H9 (cell line): ENCODE results near the gene DCAF8. TPM values are rescaled to one million over a fixed set of nuclear protein-coding genes. Genes with fewer than 3 reads are reported as not detected.

ENCODE experiments used
- DNase-seq: peaks from one replicate; pipeline ENCODE4 v3.0.0-alpha.2; 2017
- H2AFZ ChIP-seq: one replicate; pipeline ENCODE4 v1.6.1; 2013; ENCODE audit warnings: mild to moderate bottlenecking, low read length, control low read depth, moderate library complexity
- H2AK5ac ChIP-seq: 2 replicates; pipeline ENCODE4 v1.6.1; 2013; ENCODE audit warnings: low read length, control low read depth, mixed read lengths; ENCODE audit not compliant: insufficient read length
- H2BK120ac ChIP-seq: one replicate; pipeline ENCODE4 v1.6.1; 2013; ENCODE audit warnings: low read depth, mild to moderate bottlenecking, low read length, control low read depth, inconsistent platforms; ENCODE audit not compliant: poor library complexity, severe bottlenecking
- H2BK12ac ChIP-seq: 2 replicates; pipeline ENCODE4 v1.6.1; 2013; ENCODE audit warnings: low read length, control low read depth, mixed read lengths, low read depth; ENCODE audit not compliant: insufficient read length
- H2BK15ac ChIP-seq: 2 replicates; pipeline ENCODE4 v1.6.1; 2013; ENCODE audit warnings: low read depth, low read length, control low read depth
- H2BK20ac ChIP-seq: one replicate; pipeline ENCODE4 v1.6.1; 2013; ENCODE audit warnings: low read depth, mild to moderate bottlenecking, low read length, control low read depth, inconsistent platforms; ENCODE audit not compliant: poor library complexity, severe bottlenecking
- H2BK5ac ChIP-seq: 2 replicates; pipeline ENCODE4 v1.6.1; 2013; ENCODE audit warnings: low read length, control low read depth, mixed read lengths; ENCODE audit not compliant: insufficient read length
- H3K14ac ChIP-seq: 2 replicates; pipeline ENCODE4 v1.6.1; 2013; ENCODE audit warnings: low read length, control low read depth; ENCODE audit not compliant: insufficient read depth
- H3K18ac ChIP-seq: 2 replicates; pipeline ENCODE4 v1.6.1; 2013; ENCODE audit warnings: low read depth, mild to moderate bottlenecking, mixed read lengths, low read length, control low read depth; ENCODE audit not compliant: insufficient read length
- H3K23ac ChIP-seq: 2 replicates; pipeline ENCODE4 v1.6.1; 2013; ENCODE audit warnings: low read length, control low read depth, mixed read lengths, low read depth; ENCODE audit not compliant: insufficient read length
- H3K23me2 ChIP-seq: 2 replicates; pipeline ENCODE4 v1.6.1; 2013; ENCODE audit warnings: low read depth, mild to moderate bottlenecking, mixed read lengths, low read length, control low read depth; ENCODE audit not compliant: insufficient read length, poor library complexity, severe bottlenecking
- H3K27ac ChIP-seq: 2 replicates; pipeline ENCODE4 v1.5.1; 2013; ENCODE audit warnings: low read length, control low read depth, mixed read lengths, low read depth; ENCODE audit not compliant: insufficient read length
- H3K27me3 ChIP-seq: 2 replicates; pipeline ENCODE4 v1.6.1; 2013; ENCODE audit warnings: low read length, control low read depth, inconsistent platforms; ENCODE audit not compliant: insufficient read depth
- H3K4ac ChIP-seq: 2 replicates; pipeline ENCODE4 v1.6.1; 2013; ENCODE audit warnings: low read depth, mild to moderate bottlenecking, control low read depth, inconsistent platforms, low read length, moderate library complexity
- H3K4me1 ChIP-seq: 2 replicates; pipeline ENCODE4 v1.6.1; 2013; ENCODE audit warnings: low read length, control low read depth, inconsistent platforms; ENCODE audit not compliant: insufficient read depth
- H3K4me2 ChIP-seq: 2 replicates; pipeline ENCODE4 v1.6.1; 2013; ENCODE audit warnings: low read length, control low read depth, mixed read lengths; ENCODE audit not compliant: insufficient read length, insufficient read depth
- H3K56ac ChIP-seq: 2 replicates; pipeline ENCODE4 v1.6.1; 2013; ENCODE audit warnings: low read depth, mild to moderate bottlenecking, mixed read lengths, low read length, control low read depth; ENCODE audit not compliant: insufficient read length
- H3K79me1 ChIP-seq: 2 replicates; pipeline ENCODE4 v1.6.1; 2013; ENCODE audit warnings: low read depth, mild to moderate bottlenecking, moderate library complexity, low read length, control low read depth, inconsistent platforms; ENCODE audit not compliant: insufficient read depth, poor library complexity, severe bottlenecking
- H3K79me2 ChIP-seq: 2 replicates; pipeline ENCODE4 v1.6.1; 2013; ENCODE audit warnings: low read length, control low read depth, inconsistent platforms; ENCODE audit not compliant: insufficient read depth
- H3K9ac ChIP-seq: 2 replicates; pipeline ENCODE4 v1.6.1; 2013; ENCODE audit warnings: low read length, control low read depth, mixed read lengths; ENCODE audit not compliant: insufficient read length; ENCODE audit errors: extremely low read depth
- H3K9me3 ChIP-seq: one replicate; pipeline ENCODE4 v1.6.1; 2013; ENCODE audit warnings: low read depth, low read length, inconsistent platforms; ENCODE audit not compliant: control insufficient read depth
- H3T11ph ChIP-seq: one replicate; pipeline ENCODE4 v1.6.1; 2013; ENCODE audit warnings: mild to moderate bottlenecking, low read length, control low read depth, inconsistent platforms
- H4K20me1 ChIP-seq: one replicate; pipeline ENCODE4 v1.6.1; 2013; ENCODE audit not compliant: control insufficient read depth, insufficient read length, insufficient read depth
- H4K5ac ChIP-seq: 2 replicates; pipeline ENCODE4 v1.6.1; 2013; ENCODE audit warnings: low read depth, mild to moderate bottlenecking, mixed read lengths, low read length, control low read depth; ENCODE audit not compliant: insufficient read length
- H4K8ac ChIP-seq: replicated peaks from 2 replicates; pipeline ENCODE4 v1.6.1; 2013; ENCODE audit warnings: low read length, control low read depth, mixed read lengths, low read depth; ENCODE audit not compliant: insufficient read length
- H4K91ac ChIP-seq: 2 replicates; pipeline ENCODE4 v1.6.1; 2013; ENCODE audit warnings: low read depth, mild to moderate bottlenecking, moderate library complexity, mixed read lengths, low read length, control low read depth; ENCODE audit not compliant: insufficient read length
- H3K27ac Mint-ChIP-seq, 3 experiments: 2 replicates in 2 of 3; 3 replicates in 1 of 3; pipeline ENCODE4 v1.8.0; 2020 to 2021; ENCODE audit warnings: mixed read lengths in 3 of 3, mild to moderate bottlenecking in 1 of 3, moderate library complexity in 1 of 3
- H3K27me3 Mint-ChIP-seq: 2 replicates; pipeline ENCODE4 v1.8.0; 2021; ENCODE audit warnings: low read depth, mild to moderate bottlenecking, moderate library complexity, mixed read lengths
- H3K36me3 Mint-ChIP-seq, 3 experiments: 2 replicates in 2 of 3; 3 replicates in 1 of 3; pipeline ENCODE4 v1.8.0; 2020 to 2021; ENCODE audit warnings: low read depth in 3 of 3, mixed read lengths in 3 of 3; ENCODE audit not compliant: insufficient read depth in 1 of 3
- H3K4me1 Mint-ChIP-seq, 2 experiments: 2 replicates each; pipeline ENCODE4 v1.8.0; 2020; ENCODE audit warnings: mixed read lengths in 2 of 2
- H3K4me3 Mint-ChIP-seq, 2 experiments: 2 replicates in 1 of 2; 3 replicates in 1 of 2; pipeline ENCODE4 v1.8.0; 2020 to 2021; ENCODE audit warnings: mild to moderate bottlenecking in 2 of 2, mixed read lengths in 2 of 2, moderate library complexity in 1 of 2
- H3K9me3 Mint-ChIP-seq, 2 experiments: 2 replicates in 1 of 2; 3 replicates in 1 of 2; pipeline ENCODE4 v1.8.0; 2020; ENCODE audit warnings: mild to moderate bottlenecking in 2 of 2, mixed read lengths in 2 of 2, moderate library complexity in 1 of 2
- WGBS: extraction: QIAGEN DNeasy Blood & Tissue Kit; methylation state at CpG from one replicate; pipeline ENCODE4 v1.1.7; 2013; ENCODE audit warnings: missing lambda C conversion rate, low lambda C conversion rate, mixed read lengths; ENCODE audit not compliant: insufficient read length; ENCODE audit errors: extremely low coverage; 5-methylcytosine and 5-hydroxymethylcytosine counted together
- total RNA-seq: library from RNA; stranded (reverse); gene quantifications from 2 replicates; pipeline ENCODE4 v1.2.1, GENCODE V29; 2021
- TF ChIP-seq, protein P1 (sequence below): fragments of 200-600 bp; sonication (generic); conservative IDR thresholded peaks from 3 replicates; pipeline ENCODE4 v1.8.0; 2021; ENCODE audit warnings: antibody characterized with exemption, mild to moderate bottlenecking

DCAF8 gene
- total RNA-seq, 1 experiment from 2014 or later = 106 TPM

DNA sequence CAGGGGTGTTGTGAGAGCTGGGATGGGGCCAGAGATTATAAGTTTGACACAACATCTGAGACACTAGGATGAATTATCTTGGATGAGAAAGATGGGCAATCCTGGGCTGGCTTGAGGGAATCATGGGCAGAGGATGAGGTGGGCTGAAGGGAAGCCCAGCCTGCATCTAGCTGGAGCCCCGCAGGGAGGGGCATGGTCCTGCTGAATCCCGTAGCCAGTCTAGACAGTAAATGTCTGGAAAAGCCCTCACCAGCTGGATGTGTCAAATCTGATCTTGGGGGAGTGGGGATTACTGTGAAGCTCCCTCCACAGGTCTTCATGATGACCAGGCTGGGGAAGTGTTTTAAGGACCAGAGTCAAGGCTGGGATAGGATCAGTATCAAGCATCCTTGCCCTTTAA, 75.6 kb downstream of the DCAF8 start:
- Histone ChIP-seq H2BK12ac (no peak overlapping the region), H3K18ac (no peak overlapping the region), H2BK120ac (no peak overlapping the region), H3K9ac (no peak overlapping the region), H2AK5ac (no peak overlapping the region), H4K20me1 (no peaks in the 10 kb centered on the region), H2BK20ac (no peak overlapping the region), H3K4me2 (no peak overlapping the region), H3K23me2 (no peaks in the 10 kb centered on the region), H3K9me3 (no peaks in the 10 kb centered on the region), H2BK15ac (no peak overlapping the region), H3T11ph (no peak overlapping the region), H4K5ac (no peak overlapping the region), H4K8ac (no peak overlapping the region), H2AFZ (no peak overlapping the region), H3K23ac (no peak overlapping the region), H4K91ac (no peak overlapping the region), H3K56ac (no peak overlapping the region), H3K79me1 (no peaks in the 10 kb centered on the region), H2BK5ac (no peak overlapping the region), H3K14ac (no peak overlapping the region), H3K27me3 (no peaks in the 10 kb centered on the region), H3K27ac (no peak overlapping the region), H3K4ac (no peak overlapping the region), H3K4me1 (no peaks in the 10 kb centered on the region; the same call in 1 of the 2 replicates), H3K79me2 (no peaks in the 10 kb centered on the region)
- H3K4me3 Mint-ChIP-seq = no peak overlapping the region
- TF ChIP-seq, protein P1, sequence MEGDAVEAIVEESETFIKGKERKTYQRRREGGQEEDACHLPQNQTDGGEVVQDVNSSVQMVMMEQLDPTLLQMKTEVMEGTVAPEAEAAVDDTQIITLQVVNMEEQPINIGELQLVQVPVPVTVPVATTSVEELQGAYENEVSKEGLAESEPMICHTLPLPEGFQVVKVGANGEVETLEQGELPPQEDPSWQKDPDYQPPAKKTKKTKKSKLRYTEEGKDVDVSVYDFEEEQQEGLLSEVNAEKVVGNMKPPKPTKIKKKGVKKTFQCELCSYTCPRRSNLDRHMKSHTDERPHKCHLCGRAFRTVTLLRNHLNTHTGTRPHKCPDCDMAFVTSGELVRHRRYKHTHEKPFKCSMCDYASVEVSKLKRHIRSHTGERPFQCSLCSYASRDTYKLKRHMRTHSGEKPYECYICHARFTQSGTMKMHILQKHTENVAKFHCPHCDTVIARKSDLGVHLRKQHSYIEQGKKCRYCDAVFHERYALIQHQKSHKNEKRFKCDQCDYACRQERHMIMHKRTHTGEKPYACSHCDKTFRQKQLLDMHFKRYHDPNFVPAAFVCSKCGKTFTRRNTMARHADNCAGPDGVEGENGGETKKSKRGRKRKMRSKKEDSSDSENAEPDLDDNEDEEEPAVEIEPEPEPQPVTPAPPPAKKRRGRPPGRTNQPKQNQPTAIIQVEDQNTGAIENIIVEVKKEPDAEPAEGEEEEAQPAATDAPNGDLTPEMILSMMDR = no peak
- peaks cover 21% of the 10 kb centered on the region for H3K27me3 Mint-ChIP-seq
- H3K9me3 Mint-ChIP-seq = no peaks in the 10 kb centered on the region
- H3K36me3 Mint-ChIP-seq = no peaks in the 10 kb centered on the region; a peak in 1 of 7 replicates
- H3K27ac Mint-ChIP-seq = no peak overlapping the region; a peak in 1 of 7 replicates
- H3K4me1 Mint-ChIP-seq = peaks cover 9 to 13% of the 10 kb centered on the region in 2 experiments; a peak in 3 of 4 replicates
- no CpG with 5 or more reads among the region's 2 CpGs for WGBS
- no peak for DNase-seq
